GM19238 (cell line): ENCODE results near the gene PI4KA.
"Not testable (repeated sequence)": the region's sequence is repeated elsewhere in the genome, so short reads cannot be mapped to it uniquely, and the experiment has no call there.

ENCODE experiments used
- DNase-seq: peaks from one replicate; pipeline ENCODE4 v3.0.0; 2011; ENCODE audit warnings: low spot score; ENCODE audit not compliant: insufficient read length

The PI4KA gene

DNA sequence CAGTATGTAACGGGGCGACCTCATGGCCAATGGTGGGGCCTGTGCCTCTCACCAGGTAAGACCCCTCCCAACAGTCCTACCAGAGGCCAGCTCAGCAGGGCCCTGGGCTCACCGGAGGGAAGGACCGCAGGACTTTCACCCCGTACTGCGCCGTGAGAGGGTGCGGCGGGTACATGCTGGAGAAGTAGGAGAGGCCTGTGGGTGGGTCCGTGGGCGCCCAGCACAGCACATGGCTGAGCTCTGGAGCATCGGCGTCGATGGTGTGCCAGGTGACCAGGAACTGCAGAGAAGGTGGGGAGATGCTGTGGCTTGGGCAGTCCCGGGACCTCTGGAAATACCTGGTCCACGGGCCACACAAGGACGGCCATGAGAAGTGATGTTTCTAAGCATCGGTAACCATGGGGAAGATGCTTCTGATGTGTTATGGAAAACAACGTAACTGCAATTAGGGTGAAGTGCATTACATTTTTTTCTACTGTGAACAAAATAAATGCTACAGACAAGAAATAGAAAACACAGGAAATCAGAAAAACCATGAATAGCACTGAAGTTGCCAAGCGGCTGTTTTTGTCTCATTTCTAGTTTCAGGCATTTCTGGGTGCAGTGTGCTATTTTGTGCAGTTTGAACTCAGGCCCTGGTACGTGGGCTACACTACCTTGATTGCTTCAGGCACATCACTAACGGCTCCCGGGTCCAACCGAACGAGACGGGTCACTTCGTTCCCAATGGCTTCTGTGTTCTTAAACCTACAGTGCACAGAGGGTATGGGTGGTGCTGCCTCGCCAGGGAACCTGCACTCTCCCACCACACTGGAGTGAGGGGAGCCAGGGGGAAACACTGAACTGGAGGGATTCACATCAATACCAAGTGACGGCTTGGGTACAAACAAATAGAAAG lies 131.2 kb downstream of the PI4KA start:
- no peak for DNase-seq

DNA sequence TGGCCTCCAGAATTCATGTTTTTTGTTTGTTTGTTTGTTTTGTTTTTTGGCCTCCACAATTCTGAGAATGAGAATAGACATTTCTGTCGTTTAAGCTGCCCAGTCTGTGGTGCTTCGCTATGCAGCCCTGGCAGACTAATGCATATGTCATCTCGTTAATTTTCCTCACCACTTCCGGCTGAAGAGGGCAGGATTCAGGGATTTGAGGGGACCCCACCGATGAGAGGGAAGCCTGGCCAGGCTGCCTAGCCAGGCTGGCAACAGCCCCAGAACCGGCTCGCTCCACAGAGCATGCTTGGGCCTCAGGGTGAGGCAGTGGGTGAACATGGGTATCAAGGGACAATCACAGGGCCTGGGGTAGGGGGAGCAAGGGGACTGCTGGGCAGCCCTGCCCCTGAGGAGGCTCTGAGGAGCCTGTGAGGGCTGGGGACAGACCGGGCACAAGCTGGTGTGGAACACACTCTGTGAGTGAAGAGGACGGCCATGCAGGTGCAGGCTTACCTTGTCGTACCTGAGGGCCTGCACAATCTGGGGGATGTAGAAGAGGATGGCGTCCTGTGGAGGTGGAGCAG lies 132.5 kb downstream of the PI4KA start:
- DNase-seq, result no peak

DNA sequence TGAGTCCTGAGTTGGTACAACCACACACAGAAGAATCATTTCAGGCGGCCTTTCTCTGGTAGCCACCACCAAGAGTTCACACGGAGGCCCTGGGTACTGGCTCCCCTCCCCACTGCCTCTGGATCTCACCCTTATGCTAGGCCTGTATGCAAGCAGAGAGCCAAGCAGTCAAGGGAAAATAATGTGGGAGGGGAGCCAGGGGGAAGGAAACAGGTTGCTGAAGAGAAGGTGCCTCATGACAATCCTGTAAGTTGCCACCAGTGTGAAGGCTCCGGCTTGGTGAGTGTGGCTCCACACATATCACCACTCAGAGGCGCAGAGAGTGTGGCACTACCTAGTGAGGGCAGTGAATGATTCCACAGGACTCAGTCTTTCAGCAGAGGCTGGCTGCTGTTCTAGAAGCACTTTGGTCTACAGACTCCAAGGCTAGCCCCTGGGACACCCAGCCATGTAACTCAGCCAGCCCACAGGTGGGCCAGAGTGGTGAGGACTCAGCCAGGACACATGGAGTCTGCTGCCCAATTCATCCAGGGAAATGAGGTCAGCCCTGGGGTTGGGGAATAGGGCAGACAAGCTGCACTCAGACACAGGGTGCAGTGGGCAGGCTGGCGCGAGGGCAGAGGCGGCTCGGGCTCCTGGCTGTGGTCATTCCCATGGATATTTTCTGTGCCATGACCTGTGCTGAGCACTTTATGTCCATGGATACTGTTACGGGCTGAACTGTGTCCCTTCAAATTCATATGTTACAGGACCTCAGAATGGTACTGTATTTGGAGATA lies 133.7 kb downstream of the PI4KA start:
- DNase-seq, result no peak

DNA sequence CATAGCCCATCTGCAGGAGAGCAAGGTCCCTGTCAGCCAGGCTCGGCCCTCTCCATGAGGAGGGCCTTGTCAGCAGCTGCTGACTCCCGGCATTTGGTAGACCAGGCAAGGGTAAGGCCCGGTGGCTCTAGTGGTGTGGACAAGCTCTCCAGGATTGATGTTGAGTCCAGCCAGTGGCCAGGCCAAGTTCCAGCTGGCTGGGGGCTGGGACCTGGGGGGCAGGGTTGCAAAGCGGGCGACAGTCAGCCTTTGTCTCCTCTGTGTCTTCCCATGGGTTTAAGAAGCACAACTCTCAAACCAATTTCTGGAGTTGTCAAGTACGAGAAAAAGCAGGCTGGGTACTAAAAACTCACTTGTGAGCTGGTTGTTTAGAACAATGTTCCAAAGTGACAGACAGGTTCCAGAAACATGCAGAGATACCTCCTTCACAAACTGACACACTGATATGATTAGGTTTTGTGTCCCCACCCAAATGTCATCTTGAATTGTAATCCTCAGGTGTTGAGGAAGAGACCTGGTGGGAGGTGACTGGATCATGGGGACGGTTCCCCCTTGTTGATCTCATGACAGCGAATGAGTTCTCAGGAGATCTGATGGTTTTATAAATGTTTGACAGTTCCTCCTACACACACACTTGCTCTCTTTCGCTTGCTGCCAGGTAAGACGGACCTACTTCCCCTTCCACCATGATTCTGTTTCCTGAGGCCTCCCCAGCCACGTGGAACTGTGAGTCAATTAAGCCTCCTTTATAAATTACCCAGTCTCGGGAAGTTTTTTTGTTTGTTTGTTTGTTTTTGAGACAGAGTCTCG lies 137.0 kb downstream of the PI4KA start:
- DNase-seq, result no peak

DNA sequence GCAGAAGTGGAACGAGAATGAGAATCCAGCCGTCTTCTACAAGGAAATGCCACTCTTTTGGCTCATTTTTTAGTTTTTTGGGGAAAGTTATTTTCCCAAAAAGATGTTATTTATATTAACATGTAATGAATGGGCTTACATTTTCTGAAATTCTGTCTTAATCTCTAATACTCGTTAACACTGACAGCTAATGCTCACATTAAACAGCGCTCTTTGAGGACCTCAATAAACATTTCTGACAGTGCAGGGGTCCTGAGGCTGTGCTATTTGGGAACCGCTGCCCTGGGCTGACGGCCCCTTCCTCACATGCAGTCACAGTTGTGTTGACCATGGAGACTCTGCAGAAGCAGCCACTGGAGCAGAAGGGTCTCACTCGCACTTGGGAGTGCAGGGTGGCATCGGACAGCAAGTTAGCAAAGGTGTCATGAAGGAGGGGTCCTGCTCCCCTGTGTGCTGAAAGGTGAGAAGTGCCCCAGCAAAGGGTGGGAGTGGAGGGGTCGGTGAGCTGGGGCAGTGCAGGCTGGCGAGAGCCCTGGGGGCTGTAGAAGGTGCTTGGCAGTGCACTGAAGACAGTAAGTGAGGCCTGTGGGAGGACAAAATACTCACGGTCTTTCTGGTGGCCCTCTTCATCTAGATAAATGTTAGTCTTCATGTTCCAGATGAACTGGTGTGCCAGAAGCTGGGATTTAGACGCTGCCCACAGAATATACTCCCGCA lies 137.8 kb downstream of the PI4KA start:
- DNase-seq, result no peak

DNA sequence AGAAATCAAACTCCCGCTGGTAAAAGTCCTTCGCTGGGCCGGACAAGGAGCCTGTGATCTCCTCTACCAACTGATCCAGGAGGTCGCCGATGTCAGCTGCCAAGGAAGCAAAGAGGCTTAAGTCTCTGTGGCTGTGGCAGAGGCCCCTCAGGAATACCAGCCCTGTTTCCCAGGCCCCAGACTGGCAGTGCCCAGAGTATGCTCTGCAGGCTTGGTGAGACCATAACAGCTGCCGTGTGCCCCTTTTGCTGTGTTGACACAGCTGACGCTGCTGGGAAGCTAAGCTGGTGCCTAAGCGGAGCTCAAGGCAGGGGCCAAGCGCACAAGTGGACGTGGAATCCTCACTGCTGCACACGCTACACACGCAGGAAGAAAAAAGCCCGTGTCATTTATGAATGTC lies 139.9 kb downstream of the PI4KA start:
- not testable (repeated sequence) for DNase-seq

DNA sequence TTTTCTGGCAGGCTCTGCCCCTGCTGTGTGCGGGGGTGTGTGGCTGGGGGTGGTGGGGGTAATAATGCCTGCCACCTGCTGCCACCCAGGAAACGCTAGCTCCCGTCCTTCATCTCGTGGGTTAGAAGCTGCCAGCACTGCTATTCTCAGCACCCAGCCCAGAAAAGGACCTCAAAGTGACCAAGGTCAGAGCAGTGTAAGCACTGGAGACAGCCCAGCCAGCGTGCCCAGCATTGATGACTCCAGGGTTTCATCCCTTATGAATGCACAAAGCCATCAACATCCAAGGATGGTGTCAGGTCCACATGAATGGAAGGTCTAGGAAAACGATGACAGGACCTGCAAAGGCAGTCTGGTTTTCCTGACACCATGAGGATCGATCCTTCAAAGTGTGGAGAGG lies 140.6 kb downstream of the PI4KA start:
- DNase-seq, result not testable (repeated sequence)

DNA sequence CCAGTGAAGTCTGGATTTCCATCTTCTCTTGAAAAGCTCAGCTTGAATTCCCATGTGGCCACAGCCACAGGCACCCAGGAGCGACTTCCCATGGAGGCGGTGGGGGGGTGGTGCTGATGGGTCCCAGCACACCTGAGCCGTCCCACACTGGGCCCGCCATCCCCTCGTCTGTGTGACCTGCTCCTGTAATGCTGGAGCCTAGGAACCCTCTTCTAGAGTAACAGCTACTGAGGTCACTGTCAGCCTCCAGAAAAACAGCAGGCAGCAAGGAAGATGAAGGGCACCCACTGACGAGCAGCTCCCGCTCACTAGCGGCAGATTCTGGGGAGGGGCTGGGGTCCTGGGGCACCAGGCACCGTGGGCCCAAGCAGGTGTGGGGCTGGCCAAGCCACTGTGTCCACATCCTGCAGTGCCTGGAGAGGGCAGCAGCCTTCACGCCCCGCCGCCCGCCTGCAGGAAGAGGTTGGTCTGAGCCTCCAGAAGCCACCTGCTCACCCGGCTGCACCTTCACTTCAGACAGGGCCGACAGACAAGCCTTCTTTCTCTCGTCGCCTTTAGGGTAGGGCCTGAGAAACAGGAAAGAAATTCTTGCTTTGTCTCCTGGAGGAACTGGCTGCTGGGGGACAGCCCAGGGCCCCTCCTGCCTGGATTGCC lies 141.3 kb downstream of the PI4KA start:
- not testable (repeated sequence) for DNase-seq

DNA sequence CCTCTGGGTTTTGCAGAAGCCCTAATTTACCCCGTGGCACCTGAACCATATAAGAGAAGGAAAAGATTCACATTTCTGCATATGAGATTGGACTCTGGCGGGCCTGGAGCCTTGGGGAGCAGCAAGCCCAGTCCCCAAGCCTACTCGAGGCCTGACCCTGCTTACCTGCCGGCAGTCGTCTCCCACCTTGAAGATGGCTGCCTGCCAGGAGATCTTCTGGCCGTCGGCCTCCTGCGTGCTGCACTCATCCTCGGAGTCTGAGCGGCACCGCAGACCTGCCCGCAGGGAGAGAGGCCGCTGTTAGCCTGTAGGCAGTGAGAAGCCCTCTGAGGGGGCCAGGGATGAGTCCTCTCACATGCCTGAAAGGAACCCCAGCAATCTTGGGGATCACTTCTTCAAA lies 145.5 kb downstream of the PI4KA start:
- DNase-seq, result not testable (repeated sequence)

DNA sequence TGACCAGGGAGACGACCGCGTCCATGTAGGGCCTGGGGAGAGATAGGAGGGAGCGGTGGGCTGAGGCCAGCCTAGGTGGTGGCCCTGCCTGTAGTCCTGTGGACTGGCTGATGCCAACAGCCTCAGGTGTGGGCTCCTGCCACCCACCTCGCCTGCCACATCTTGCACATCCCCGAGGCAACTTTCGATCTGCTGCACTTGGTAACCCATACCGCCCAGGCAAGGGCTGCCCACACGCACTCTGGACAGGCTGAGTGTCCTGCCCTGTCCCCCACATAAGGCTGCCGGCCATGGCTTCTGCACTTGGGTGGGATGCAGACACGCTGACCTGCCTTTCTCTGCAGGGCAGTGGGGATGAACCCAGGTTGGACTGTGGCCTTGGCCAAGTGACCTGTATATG lies 148.6 kb downstream of the PI4KA start:
- DNase-seq, result not testable (repeated sequence)

DNA sequence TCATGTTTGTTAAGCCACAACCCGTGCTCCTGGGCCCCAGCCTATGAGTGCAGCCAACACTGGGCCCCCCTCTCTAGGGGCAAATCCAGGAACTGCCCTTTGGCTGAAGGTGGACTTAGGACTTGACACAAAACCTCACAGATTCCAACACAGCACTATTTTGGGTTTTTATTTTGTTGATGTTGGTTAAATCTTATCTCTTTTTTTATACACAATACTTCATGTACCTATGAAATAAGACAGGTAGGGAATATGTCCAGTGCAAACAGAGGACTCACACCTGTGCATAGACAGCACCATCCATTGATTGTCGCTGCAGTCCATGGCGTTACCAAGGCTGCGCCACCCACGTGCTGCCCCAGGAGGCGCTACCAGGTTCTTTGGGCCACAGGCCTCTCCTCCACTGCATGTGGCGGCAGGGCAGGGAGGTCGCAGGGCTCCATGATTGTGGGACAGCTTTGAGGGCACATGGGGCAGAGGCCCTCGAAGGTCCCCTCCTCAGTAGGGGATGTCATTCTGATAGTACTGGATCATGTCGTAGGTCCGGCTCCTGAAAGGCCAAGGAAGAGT lies 151.0 kb downstream of the PI4KA start:
- not testable (repeated sequence) for DNase-seq

DNA sequence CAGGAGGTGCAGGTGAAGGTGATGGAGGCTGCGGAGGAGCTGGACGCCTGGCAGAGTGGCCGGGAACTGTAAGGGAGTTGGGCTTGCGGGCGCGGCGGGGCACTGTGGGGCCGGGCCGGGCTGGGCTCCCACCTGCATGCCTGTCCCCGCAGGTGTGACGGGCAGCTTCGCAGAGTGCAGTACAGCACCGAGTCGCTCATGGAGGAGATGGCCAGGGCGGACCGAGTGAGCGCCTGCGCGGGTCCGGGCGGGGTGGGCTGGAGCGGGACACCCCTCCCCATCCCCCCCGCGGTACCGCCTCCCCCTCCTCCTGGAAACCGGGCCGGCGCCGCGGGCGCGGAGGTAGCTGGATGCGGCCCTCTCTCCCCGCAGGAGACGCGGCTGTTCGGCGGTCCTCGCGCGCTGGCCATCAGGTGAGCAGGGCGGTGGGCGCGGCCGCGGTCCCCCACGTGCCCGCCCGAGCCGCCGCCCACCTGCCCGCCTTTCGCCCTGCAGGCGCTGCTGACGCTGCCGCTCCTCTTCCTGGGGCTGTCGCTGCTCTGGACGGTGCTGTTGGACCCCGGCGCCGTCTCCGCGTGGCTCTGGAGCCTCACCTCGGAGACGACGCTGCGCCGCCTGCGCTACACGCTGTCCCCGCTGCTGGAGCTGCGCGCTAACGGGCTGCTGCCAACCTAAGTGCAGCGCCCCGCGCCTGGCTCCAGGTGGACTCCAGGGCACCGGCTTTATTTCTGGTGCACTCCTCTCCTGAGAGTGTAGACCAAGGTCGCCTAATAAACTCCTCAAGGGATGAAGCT lies 154.6 kb downstream of the PI4KA start:
- DNase-seq, result not testable (repeated sequence)

DNA sequence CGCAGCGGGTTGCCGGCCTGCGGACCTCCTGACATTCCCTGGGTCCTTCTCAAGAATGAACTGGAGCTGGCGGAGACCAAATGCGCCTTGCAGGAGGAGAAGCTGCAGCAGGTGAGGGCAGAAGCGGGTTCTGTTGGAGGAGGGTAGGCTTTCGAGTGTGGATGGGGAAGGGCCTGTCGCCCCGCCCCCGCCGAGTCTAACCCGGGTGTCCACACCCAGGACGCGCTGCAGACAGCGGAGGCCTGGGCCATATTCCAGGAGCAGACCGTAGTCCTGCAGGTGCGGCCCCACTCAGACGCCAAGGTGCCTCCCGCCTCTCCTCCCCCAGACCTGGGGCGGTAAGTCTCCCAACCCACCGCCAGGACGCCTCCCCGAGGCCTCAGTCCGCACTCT lies 155.2 kb downstream of the PI4KA start:
- DNase-seq, result not testable (repeated sequence)

DNA sequence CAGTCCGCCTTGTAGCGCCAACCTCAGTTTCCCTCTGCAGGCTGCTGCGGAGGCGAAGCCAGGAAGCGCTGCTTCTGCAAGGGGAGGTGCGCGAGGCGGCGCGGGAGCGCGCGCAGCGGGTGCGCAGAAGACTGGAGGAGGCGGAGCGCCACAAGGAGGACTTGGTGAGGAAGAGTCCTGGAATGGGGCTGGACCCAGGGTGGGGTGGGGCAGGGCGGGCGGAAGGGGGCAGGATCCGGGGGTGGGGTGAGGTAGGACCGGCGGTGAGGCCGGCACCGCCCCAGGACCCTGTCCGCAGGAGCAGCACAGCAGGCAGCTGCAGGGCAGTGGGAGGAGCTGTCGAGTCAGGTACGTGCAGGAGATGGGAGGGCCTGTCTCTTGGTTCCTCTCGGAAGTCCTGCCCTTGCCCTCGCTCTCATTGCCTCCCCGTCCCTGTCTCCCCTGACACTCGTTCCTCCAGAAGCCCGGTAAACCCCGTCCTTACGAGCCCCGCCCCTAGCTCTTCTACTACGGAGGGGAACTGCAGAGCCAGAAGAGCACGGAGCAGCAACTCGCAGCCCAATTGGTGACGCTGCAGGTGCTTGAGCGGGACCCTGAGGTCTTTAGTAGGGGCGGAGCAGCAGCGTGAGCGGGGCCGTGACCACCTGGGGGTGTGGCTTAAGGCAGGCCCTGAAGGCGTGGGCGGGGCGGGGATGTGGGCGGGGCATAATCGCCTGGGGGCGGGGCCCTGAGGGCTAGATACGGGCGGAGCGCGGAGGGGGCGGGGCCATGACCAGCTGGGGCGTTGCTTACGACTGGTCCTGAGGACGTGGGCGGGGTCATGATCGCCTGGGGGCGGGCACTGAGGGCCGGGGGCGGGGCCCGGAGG lies 155.8 kb downstream of the PI4KA start:
- DNase-seq, result peak; percentile 76

DNA sequence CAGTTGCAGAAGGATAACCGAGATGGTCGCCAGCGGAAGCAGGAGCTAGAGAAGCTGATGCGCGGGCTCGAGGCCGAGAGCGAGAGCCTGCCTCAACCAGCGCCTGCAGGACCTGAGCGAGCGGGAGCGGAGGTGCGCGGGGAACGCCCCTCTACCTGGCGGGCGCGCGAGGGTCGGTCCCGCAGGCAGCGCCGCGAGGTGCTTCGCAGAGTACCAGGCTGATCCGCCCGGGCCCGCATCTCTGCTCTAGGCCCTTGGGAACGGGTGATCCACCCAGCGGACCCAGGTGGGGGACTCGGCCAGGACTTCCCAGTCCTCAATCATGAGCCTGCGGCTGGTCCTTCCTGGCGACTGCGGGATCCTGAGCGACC lies 156.5 kb downstream of the PI4KA start:
- DNase-seq, result not testable (repeated sequence)

DNA sequence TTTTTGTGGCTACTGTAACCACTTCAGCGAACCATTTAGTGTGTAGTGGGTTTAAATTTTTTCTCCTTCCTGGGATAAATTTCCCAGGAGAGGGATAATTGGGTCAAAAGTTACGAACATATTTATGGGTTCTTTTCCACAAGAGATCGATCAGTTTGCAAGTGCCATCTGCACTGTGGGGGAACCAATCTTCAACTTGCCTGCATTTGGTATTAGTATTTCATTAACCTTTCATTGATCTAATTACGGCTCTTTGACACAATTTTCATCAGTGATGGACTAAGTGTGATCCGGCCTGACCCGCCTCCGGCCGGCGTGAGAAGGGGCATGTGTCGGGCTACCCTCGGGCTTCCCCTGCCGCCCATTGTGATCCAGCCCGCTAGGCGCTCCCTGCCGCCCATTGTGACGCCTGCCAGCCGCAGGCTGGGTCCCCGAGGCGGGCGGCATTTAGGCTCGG lies 156.9 kb downstream of the PI4KA start:
- DNase-seq, result not testable (repeated sequence)

DNA sequence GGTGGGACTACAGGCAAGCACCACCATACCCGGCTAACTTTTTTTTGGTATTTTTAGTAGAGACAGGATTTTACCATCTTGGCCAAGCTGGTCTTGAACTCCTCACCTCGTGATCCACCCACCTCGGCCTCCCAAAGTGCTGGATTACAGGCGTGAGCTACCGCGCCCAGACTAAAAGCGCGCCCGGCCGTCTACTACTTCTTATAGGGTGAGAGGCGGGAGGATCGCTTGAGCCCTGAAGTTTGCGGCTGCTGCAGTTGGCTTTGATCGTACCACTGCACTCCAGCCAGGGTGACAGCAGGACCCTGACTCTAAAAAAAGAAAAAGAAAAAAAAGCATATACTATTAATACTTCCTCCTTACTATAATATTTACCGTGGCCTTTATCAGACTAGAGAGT lies 158.3 kb downstream of the PI4KA start:
- not testable (repeated sequence) for DNase-seq

DNA sequence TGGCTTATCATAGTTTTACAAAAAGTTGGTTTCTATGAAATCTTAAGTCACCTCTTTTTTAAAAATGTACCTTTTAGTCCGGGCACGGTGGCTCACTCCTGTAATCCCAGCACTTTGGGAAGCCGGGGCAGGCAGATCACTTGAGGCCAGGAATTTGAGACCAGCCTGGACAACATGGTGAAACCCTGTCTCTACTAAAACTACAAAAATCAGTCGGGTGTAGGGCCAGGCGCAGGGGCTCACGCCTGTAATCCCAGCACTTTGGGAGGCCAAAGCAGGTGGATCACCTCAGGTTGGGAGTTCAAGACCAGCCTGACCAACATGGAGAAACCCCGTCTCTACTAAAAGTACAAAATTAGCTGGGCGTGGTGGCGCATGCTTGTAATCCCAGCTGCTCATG lies 158.8 kb downstream of the PI4KA start:
- not testable (repeated sequence) for DNase-seq
